ENCODE data around the gene STAC2. TPM values are rescaled to one million over a fixed set of nuclear protein-coding genes. Genes with fewer than 3 reads are reported as not detected.

STAC2 gene
- total RNA-seq, 1 donor from 2014 or later: not detected

DNA sequence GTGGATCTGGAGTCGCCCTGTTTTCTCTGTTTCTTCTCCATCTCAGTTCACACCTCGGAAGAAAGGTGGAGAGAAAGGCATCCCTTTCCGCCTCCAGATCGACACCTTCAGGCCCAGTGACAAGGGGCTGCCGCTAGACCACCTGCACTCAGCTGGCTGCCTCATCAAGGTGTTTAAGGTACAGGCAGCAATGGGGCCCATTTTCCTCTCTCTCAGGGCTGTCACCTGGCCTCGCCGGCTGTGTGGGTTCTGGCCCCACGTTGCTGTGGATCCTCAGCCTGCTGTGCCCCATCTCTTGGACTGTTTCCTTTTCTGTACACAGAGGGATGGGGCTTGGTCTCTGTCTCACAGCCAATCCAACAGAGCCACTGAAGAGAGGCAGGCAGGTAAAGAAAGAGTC, 17.4 kb upstream of the STAC2 start:
- H3K27me3 ChIP-seq (ENCODE audit: control insufficient read depth, insufficient read depth, low read length): peaks cover 6% of the 10 kb centered on the region
- DNase-seq (ENCODE audit: low read depth): no peak
- TF ChIP-seq, protein P1, sequence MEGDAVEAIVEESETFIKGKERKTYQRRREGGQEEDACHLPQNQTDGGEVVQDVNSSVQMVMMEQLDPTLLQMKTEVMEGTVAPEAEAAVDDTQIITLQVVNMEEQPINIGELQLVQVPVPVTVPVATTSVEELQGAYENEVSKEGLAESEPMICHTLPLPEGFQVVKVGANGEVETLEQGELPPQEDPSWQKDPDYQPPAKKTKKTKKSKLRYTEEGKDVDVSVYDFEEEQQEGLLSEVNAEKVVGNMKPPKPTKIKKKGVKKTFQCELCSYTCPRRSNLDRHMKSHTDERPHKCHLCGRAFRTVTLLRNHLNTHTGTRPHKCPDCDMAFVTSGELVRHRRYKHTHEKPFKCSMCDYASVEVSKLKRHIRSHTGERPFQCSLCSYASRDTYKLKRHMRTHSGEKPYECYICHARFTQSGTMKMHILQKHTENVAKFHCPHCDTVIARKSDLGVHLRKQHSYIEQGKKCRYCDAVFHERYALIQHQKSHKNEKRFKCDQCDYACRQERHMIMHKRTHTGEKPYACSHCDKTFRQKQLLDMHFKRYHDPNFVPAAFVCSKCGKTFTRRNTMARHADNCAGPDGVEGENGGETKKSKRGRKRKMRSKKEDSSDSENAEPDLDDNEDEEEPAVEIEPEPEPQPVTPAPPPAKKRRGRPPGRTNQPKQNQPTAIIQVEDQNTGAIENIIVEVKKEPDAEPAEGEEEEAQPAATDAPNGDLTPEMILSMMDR (IDR thresholded peaks at IDR 0.05; ENCODE audit: insufficient read depth, low read length, poor library complexity, severe bottlenecking): no peak
- no peak overlapping the region for H3K4me3 ChIP-seq (ENCODE audit: low read depth, low read length)
- H3K36me3 ChIP-seq (ENCODE audit: control insufficient read depth, insufficient read depth, low read length): no peaks in the 10 kb centered on the region

DNA sequence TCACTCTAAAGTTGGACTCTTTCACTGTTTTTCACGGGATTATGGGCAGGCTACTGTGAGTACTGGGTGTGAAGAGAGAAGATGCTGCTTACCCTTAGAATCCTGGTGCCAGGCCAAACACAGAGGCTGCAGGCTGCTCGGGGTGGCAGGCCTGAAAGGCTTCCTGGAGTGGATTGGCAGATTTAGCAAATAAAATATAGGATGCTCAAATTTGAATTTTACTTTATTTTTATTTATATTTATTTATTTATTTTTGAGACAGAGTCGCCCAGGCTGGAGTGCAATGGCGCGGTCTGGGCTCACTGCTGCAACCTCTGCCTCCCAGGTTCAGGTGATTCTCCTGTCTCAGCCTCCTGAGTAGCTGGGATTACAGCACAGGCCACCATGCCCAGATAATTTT, 14.9 kb upstream of the STAC2 start:
- TF ChIP-seq, protein P1 (IDR thresholded peaks at IDR 0.05; ENCODE audit: insufficient read depth, low read length, poor library complexity, severe bottlenecking): no peak
- H3K36me3 ChIP-seq (ENCODE audit: control insufficient read depth, insufficient read depth, low read length): no peaks in the 10 kb centered on the region
- H3K4me3 ChIP-seq (ENCODE audit: low read depth, low read length): no peak overlapping the region
- no peak for DNase-seq (ENCODE audit: low read depth)
- peaks cover 6% of the 10 kb centered on the region for H3K27me3 ChIP-seq (ENCODE audit: control insufficient read depth, insufficient read depth, low read length)

DNA sequence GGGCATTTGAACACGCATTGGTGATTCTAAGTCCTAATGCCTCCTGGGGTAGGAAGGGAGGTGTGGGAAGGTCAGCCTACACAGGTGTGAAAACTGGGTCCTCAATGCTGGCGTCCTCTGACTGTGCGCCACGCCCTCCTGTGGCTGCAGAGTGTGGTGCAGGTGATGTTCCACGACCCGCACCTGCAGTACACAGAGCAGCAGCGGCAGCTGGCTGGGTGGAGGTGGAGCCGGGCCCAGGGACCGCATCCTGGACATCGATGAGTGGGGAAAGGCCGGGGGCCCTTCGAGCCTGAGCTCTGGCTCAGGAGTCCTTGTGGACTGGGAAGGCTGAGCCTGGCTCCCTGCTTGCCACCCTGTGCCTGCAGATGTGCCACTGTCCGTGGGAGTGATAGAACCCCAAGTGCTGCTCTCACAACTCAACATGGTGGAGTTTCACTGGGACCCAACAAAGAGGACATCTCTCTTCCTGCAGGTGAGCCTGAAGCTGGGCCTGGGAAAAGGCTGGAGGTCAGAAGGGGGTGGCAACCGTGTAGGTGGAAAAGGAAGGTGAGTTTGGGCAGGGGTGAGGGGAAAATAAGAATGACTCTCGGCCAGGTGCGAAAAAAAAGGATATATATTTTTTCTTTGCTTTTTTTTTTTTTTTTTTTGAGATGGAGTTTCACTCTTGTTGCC, 14.0 kb upstream of the STAC2 start:
- DNase-seq (ENCODE audit: low read depth): no peak
- TF ChIP-seq, protein P1 (IDR thresholded peaks at IDR 0.05; ENCODE audit: insufficient read depth, low read length, poor library complexity, severe bottlenecking): peak; percentile 83
- Histone ChIP-seq H3K27me3 (ENCODE audit: control insufficient read depth, insufficient read depth, low read length) (peaks cover 6% of the 10 kb centered on the region), H3K4me3 (ENCODE audit: low read depth, low read length) (no peak overlapping the region), H3K36me3 (ENCODE audit: control insufficient read depth, insufficient read depth, low read length) (no peaks in the 10 kb centered on the region)

DNA sequence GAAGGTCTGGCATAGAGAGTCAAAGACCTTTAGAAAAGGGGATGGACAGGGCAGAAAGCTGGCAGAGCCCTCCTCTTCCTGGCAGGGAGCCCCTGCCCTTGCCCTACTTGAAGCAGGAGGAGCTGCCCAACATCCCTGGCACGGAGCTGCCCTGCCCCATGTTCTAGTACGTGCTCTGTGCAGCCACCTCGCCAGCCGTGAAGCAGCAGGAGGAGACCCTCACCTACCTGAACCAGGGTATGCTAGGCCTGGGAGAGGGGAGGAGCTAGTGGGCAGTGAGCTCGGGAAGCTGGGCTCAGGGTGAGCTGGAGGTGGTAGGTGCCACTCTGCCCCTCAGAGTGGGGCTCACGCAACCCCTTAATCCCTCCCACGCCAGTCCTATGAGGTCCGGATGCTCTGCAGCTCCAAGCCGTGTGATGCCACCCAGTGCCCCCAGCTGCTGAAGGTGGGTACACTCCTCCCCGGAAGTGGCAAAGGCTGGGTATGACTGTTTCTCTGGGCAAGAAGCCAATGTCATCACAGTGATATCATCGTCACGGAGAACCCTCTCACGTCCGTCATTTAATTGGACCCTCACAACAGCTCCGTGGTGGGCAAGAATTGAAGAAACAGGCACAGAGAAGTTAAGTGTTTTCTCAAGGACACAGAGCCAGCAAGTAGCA, 12.7 kb upstream of the STAC2 start:
- Histone ChIP-seq H3K36me3 (ENCODE audit: control insufficient read depth, insufficient read depth, low read length) (no peaks in the 10 kb centered on the region), H3K4me3 (ENCODE audit: low read depth, low read length) (no peak overlapping the region), H3K27me3 (ENCODE audit: control insufficient read depth, insufficient read depth, low read length) (peaks cover 3% of the 10 kb centered on the region)
- DNase-seq (ENCODE audit: low read depth): peak; percentile 25
- TF ChIP-seq, protein P1 (IDR thresholded peaks at IDR 0.05; ENCODE audit: insufficient read depth, low read length, poor library complexity, severe bottlenecking): no peak

DNA sequence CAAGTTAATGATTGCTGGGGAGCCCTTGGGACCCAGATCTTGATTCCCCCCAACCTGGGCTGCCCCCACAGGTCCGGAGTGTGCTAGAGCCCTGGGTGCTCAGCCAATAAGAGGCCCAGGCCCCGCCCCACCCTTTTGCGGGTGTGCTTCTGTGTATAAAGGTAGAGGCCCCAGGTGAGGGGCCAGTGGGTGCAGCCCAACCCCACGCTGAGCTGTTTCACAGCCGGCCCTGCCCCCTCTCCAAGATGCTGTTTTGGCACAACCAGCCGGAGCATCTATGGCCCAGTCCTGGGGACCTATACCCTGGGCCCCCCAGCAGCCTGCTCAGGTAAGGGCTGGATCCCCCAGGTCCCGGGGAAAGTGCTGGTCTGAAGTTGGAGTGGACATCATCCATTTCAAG, 11.8 kb upstream of the STAC2 start:
- no peak overlapping the region for H3K4me3 ChIP-seq (ENCODE audit: low read depth, low read length)
- H3K36me3 ChIP-seq (ENCODE audit: control insufficient read depth, insufficient read depth, low read length): no peaks in the 10 kb centered on the region
- H3K27me3 ChIP-seq (ENCODE audit: control insufficient read depth, insufficient read depth, low read length): peaks cover 3% of the 10 kb centered on the region
- TF ChIP-seq, protein P1 (IDR thresholded peaks at IDR 0.05; ENCODE audit: insufficient read depth, low read length, poor library complexity, severe bottlenecking): no peak
- no peak for DNase-seq (ENCODE audit: low read depth)
